HL-60/S4 (cell line): ENCODE data around the gene ZSCAN16.
"Not testable (repeated sequence)": the region's sequence is repeated elsewhere in the genome, so short reads cannot be mapped to it uniquely, and the experiment has no call there.

Experiments used
- in situ Hi-C: fragments of 300-500 bp; cut with MboI; formaldehyde crosslinking; loops from 2 replicates; pipeline ENCODE4 v1.14.3; 2022; ENCODE audit warnings: low sequenced_read_pairs

ZSCAN16 gene

GRCh38 chr6:28124350-28124970 lies at the start of gene ZSCAN16:
Gene ZSCAN16 (plus strand): TSS chr6:28124609. CDS start chr6:28125444, 835 bp downstream.
- in situ Hi-C loops = no loop called here

GRCh38 chr6:28078050-28078449 lies 46.4 kb upstream of the ZSCAN16 start:
- in situ Hi-C loops = no loop called here

DNA sequence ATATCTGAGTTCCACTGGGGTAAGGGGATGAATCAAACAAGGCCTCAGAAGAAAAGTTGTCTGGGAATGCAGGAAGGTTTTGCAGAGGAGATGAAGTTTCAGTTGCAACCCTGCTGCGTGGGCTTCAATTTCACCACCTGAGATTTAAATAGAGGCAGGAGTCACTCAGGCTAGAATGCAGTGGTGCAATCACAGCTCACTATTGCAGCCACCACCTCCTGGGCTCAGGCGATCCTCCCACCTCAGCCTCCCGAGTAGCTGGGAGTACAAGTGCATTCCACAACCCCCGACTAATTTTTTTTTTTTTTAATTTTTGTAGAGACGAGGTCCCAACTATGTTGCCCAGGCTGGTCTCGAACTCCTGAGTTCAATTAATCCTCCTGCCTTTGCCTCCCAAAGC lies 45.6 kb upstream of the ZSCAN16 start:
- in situ Hi-C loops = no loop called here

- in situ Hi-C loops = not testable (repeated sequence)
Measured at GRCh38 chr6:28080381-28080630, 44.1 kb upstream of the ZSCAN16 start, which contains the start of gene ZNF165. Gene ZNF165 (plus strand): TSS chr6:28080568. CDS start chr6:28085481, 4,913 bp downstream.

DNA sequence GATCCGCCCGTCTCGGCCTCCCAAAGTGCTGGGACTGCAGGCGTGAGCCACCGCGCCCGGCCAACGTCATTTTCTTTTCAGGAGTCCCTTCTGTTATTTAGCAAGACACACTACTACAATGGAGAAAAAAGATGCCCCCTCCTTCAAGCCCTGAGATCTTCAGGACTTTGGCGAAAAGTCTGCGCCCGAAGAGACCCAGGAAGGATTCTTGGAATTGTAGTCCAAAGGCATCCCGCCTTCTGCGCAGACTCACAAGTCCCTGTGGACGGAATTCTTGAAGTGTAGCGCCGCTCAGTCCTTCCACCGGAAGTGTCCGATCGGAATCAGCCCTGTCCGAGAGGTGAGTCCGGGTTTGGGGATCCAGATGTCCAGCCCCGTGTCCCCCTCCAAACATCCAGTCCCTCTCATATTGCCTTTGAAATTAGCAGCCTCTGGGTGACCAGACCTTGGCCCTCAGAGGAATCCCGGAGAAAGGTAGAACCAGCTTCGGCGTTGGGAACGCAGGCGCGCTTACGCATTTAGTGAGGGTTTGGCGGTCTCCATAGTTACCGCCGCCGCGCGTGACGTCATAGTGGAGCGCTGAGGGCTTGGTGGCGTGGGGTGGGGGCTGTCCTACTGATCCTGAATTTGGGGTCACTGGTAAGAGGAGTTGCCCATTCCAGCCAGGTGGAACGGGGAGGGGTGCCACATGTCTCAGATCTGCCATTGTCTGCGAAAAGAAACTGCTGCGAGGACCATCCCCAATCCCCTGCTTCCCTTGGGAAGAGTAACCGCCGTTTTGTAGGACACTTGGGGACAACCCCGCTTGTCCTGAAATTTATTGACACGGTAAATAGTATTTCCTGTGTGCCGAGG lies 43.6 kb upstream of the ZSCAN16 start:
- in situ Hi-C loops = no loop called here

- in situ Hi-C loops = no loop called here
Measured at GRCh38 chr6:28081486-28081751, 43.0 kb upstream of the ZSCAN16 start.

- in situ Hi-C loops = no loop called here
Measured at GRCh38 chr6:28082939-28083338, 41.5 kb upstream of the ZSCAN16 start.

- in situ Hi-C loops = no loop called here
Measured at GRCh38 chr6:28089054-28089453, 35.4 kb upstream of the ZSCAN16 start.

GRCh38 chr6:28090917-28091586 lies 33.4 kb upstream of the ZSCAN16 start:
- in situ Hi-C loops = no loop called here

- in situ Hi-C loops = not testable (repeated sequence)
Measured at GRCh38 chr6:28102222-28102621, 22.2 kb upstream of the ZSCAN16 start.

GRCh38 chr6:28102699-28103098 lies 21.7 kb upstream of the ZSCAN16 start:
- in situ Hi-C loops = not testable (repeated sequence)

DNA sequence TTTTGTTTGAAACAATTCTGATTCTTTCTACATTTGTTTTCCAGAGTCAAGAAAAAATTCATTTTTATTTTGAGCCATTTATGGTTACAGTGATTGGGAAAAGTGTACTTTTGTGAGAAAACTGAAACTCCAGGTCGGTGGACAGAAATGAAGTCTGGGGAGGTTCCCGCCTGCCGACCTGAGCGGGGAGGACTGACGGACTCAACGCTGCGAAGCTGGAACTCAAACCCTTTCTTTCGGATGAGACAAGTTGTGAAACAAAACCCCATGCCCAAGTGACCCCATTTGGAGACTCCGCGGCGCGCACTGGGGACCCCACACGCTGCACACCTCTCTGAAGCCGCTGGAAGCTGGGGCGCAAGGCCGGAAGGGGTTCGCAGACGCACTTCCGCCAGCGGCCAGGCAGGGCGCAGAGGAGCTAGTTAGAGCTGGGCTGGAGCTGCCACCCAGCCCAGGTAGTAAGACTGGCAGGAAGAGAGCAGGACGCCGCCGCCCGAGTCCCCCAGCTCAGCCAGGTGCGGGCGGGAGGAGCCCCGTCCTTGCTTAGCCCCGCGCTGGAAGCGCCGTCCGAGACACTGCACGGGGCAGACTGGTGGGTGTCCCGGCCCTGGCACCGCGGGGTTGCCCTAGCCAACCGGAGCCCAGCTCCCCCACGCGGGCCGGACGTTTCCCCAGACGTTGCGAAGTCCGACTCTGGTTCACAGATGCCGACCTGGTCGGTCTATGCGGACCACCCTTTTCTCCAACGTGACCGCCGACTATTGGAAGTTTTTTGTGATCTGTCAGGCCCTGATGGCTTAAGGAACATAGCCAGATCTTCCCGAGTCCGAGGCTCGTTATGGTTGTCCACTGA lies 19.8 kb upstream of the ZSCAN16 start:
- in situ Hi-C loops = no loop called here

- in situ Hi-C loops = no loop called here
Measured at GRCh38 chr6:28105245-28105639, 19.2 kb upstream of the ZSCAN16 start.

GRCh38 chr6:28107506-28107905 lies 16.9 kb upstream of the ZSCAN16 start:
- in situ Hi-C loops = no loop called here

GRCh38 chr6:28111964-28112363 lies 12.4 kb upstream of the ZSCAN16 start:
- in situ Hi-C loops = no loop called here

DNA sequence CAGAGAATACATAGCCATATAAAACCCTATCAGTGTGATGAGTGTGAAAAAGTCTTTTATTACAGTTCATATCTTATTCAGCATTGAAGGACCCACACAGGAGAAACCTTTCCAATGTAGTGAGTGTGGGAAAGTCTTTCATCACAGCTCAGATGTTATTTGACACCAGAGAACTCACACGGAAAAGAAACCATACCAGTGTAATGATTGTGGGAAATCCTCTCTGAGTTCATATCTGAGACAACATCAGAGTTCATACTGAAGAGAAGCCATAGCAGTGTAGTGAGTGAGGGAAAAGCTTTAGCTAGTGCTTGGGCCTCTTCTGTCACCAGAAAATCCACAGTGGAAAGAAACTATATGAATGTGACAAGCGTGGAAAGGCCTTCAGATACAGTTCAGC lies 8.6 kb upstream of the ZSCAN16 start:
- in situ Hi-C loops = no loop called here

- in situ Hi-C loops = no loop called here
Measured at GRCh38 chr6:28117386-28118050, 6.9 kb upstream of the ZSCAN16 start.

- in situ Hi-C loops = no loop called here
Measured at GRCh38 chr6:28118217-28118616, 6.2 kb upstream of the ZSCAN16 start.

- in situ Hi-C loops = no loop called here
Measured at GRCh38 chr6:28121876-28122275, 2.5 kb upstream of the ZSCAN16 start.

GRCh38 chr6:28122283-28122682 lies 2.1 kb upstream of the ZSCAN16 start:
- in situ Hi-C loops = not testable (repeated sequence)

DNA sequence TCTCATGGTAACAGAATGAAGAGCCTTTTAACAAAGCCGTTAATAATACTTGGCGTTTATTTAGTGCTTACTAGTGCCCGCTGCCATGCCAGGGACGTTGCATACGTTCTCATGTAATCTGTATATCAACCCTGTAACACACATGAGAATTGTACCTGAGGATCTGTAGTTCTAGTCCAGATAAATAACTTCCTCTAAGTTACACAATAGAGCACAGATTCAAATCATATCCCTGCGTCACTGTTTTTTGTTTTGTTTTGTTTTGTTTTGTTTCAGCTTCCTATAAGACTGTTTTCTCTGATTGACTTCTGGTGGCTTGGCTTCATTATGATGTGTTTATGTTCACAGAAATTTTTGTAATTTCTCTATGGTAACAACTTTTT lies 553 bp downstream of the ZSCAN16 start:
- in situ Hi-C loops = loop anchor here (25.0 kb wide), 1 partner anchor 237 kb away; no protein-coding TSS in a partner anchor
